HL-60/S4 treated with retinoic acid at 250 ng/mL for 4 days and 3 days (cell line): ENCODE measurements around the gene BABAM1.
"Not testable (repeated sequence)": the region's sequence is repeated elsewhere in the genome, so short reads cannot be mapped to it uniquely, and the experiment has no call there.

Experiments
- in situ Hi-C: fragments of 300-500 bp; cut with MboI; formaldehyde crosslinking; loops from 2 replicates; pipeline ENCODE4 v1.7.0; 2022; ENCODE audit warnings: low sequenced_read_pairs

Gene BABAM1

DNA sequence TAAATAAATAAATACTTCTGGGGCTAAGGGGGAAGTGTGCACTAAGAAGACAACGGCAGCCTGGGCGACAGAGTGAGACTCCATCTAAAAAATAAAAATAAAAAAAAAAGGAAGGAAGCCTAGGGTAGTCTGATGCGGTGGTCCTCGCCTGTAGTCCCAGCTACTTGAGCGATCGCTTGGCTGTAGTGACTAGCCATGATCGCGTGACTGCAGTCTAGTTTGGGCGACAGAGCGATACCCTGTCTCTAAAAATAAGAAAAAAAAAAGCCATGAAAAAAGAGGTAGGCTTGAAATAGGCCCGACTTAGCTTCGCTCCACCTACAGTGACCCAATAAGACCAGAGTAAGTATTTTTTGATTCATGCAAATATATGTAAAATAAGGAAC, 661 bp upstream of the BABAM1 start:
- in situ Hi-C loops, result no loop called here

DNA sequence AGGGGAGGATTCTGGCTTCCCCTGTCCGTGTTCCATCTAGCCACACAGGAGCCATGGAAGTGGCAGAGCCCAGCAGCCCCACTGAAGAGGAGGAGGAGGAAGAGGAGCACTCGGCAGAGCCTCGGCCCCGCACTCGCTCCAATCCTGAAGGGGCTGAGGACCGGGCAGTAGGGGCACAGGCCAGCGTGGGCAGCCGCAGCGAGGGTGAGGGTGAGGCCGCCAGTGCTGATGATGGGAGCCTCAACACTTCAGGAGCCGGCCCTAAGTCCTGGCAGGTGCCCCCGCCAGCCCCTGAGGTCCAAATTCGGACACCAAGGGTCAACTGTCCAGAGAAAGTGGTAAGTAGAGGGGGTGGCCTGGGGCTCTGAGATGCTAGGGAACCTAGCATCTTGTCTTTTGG, 1.5 kb downstream of the BABAM1 start:
- in situ Hi-C loops, result no loop called here

DNA sequence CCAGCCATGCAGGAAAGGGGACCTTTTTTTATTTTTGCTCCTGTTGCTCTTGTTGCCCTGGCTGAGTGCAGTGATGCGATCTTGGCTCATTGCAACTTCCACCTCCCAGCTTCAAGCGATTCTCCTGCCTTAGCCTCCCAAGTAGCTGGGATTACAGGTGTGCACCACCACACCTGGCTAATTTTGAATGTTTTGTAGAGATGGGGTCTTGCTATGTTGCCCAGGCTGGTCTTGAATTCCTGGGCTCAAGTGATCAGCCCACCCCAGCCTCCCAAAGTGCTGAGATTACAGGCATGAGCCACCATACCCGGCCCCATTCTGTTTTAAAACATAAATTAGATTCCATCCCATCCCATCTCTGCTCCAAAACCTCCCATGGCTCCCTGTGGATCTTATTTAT, 7.6 kb downstream of the BABAM1 start:
- in situ Hi-C loops, result not testable (repeated sequence)

DNA sequence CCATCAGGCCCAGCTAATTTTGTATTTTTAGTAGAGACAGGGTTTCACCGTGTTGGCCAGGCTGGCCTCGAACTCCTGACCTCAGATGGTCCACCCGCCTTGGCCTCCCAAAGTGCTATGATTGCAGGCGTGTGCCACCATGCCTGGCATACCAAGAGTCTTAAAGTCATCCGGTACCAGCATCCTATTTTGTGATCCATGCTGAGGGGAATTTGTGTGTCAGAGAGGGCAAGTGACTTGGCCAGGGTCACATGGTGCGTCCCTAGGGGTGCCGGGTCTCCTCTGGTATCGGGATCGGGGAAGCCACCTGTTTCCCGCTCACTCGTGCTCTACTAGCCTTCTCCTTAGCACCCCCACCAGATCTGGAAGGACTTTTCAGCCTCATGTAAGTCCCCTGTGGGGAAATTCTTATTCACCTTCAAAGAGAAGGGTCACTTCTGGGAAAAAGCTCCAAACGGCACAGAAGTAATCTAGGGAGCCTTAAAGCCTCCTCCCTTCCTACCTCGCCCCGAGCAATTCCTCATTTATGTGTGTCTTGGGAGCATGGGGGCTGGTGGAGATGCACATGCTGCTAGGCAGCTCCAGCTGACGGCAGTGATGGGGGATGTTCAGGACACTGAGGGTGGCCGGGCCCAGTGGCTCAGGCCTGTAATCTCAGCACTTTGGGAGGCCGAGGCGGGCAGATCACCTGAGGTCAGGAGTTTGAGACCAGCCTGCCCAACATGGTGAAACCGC, 8.4 kb downstream of the BABAM1 start:
- in situ Hi-C loops, result no loop called here

DNA sequence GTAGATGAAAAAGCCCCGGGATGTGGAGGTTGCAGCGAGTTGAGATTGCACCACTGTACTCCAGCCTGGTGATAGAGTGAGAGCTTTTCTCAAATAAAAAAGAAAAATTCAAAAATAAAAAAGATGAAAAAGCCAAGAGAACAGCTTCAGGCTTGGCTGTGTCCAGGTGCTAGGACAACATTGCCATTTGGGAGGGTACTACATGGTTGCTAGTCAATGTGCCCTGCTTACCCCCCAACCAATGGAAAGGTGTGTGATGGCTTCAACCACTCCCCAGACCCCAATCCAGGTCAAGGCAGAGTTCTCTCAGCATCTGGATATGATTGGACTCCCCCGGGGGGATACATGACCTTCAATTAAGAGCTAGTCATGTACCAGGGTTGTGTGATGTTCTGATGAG, 12.2 kb downstream of the BABAM1 start:
- in situ Hi-C loops, result no loop called here

DNA sequence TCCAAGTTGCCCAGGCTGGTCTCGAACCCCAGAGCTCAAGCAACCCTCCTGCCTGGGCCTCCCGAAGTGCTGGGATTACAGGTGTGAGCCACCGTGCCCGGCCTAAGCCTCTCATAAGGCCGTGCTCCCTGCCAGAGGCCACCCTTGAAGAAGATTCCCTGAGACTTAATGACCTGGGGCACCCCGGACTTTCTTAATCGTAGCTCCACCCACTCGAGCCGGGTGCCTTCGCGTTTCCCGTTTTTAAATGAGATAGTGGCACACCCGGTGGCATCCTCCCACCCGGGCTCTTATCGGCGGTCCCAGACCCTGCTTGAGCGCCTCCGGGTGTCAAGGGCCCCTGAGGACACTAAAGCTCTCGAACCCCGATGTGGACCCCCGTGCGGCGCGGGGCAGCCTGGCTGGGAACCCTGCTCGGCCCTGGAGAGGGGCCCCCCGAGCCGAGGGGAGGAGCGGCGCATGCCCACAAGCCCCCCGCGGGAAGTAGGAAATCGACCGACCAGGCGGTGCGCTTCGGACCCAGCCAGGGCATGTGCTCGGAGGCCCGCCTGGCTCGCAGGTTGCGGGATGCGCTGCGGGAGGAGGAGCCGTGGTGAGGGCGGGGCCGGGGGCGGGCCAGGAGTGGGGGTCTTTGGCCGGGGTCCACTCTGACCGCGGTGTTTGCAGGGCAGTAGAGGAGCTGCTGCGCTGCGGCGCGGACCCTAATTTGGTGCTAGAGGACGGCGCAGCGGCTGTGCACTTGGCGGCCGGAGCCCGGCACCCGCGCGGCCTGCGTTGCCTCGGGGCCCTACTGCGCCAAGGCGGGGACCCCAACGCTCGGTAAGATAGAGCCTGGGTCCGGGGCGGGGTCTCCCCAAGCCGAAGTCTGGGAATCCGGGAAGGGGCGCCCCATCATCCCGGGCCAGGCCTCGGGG, 14.4 kb downstream of the BABAM1 start, which contains the start of gene ANKLE1:
TSS of gene ANKLE1 (plus strand) at position 511 of the 914 bp plus-strand sequence. CDS start at position 531, 20 bp downstream.
- in situ Hi-C loops, result loop anchor here (10.0 kb wide), 1 partner anchor 207 kb away; the partner anchor contains the start of genes HAUS8 and MYO9B

DNA sequence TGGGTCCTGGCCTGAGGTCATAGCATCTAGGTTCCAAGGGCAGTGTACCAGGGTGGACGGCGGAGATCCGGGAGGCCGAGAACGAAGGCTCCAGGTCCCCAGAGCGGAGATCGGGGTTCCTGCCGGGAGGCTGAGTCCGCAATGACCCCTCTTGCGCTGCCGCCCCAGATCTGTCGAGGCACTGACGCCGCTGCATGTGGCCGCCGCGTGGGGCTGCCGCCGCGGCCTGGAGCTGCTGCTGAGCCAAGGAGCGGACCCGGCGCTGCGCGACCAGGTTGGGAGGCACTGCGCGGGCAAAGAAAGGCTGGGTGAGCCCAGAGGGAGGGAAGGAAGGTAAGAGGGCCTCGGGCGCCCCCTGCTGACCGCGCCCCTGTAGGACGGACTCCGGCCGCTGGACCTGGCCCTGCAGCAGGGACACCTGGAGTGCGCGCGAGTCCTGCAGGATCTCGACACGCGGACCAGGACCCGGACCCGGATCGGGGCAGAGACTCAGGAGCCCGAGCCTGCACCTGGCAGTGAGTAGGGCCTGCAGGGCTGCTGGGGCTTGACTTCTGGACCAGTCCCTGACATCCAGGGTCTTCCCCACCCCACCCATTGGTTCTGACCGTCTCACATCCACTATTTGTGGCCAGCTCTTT, 15.4 kb downstream of the BABAM1 start:
- in situ Hi-C loops, result loop anchor here (10.0 kb wide), 1 partner anchor 208 kb away; the partner anchor contains the start of genes HAUS8 and MYO9B

DNA sequence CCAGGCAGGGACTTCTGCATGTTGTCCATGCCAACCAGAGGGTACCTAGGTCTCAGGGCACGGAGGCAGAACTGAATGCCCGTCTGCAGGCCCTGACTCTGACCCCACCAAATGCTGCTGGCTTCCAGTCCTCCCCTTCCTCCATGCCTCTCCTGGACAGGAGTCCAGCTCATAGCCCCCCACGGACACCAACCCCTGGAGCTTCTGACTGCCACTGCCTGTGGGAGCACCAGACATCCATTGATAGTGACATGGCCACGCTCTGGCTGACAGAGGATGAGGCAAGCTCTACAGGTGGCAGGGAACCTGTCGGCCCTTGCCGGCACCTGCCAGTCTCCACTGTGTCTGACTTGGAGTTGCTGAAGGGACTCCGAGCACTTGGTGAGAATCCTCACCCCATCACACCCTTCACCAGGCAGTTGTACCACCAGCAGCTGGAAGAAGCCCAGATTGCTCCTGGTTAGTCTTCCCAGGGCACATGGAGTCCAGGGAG, 16.3 kb downstream of the BABAM1 start:
- in situ Hi-C loops, result loop anchor here (10.0 kb wide), 1 partner anchor 209 kb away; the partner anchor contains the start of genes HAUS8 and MYO9B

DNA sequence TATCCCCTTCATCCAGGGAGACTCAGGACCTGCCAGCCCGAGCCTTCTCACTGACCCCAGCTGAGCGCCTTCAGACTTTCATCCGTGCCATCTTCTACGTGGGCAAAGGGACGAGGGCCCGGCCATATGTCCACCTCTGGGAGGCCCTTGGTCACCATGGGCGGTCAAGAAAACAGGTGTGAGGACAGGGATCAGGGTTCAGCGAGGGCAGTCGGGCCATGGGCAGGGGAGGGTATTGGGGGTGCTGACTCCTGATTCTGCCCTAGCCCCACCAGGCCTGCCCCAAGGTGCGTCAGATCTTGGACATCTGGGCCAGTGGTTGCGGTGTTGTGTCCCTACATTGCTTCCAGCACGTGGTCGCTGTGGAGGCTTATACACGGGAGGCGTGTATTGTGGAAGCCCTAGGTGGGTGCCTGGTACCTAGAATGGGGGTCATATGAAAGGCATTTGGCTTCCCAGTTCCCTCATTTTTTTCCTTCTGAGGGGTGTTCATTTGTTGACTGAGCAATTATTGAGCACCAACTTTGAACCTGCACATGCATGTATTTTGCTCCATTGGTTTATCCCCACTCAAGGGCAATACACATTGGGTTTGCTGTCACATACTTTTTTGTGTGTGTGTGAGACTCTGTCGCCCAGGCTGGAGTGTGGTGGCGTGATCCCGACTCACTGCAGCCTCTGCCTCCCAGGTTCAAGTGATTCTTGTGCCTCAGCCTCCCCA, 18.3 kb downstream of the BABAM1 start:
- in situ Hi-C loops, result loop anchor here (10.0 kb wide), 1 partner anchor 211 kb away; the partner anchor contains the start of genes HAUS8 and MYO9B

DNA sequence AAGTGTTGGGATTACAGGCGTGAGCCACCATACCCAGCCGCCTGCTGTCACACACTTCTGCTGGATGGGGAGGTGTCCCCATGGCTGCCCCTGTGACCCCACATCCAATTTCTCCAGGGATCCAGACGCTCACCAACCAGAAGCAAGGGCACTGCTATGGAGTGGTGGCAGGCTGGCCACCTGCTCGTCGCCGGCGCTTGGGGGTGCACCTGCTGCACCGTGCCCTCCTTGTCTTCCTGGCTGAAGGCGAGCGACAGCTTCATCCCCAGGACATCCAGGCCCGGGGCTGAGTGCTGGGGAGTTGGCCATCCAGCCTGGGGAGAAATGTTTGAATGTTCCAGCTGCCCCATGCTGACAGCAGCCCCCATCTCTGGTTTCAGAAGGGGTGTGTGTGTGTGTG, 19.0 kb downstream of the BABAM1 start:
- in situ Hi-C loops, result loop anchor here (10.0 kb wide), 1 partner anchor 211 kb away; the partner anchor contains the start of genes HAUS8 and MYO9B

DNA sequence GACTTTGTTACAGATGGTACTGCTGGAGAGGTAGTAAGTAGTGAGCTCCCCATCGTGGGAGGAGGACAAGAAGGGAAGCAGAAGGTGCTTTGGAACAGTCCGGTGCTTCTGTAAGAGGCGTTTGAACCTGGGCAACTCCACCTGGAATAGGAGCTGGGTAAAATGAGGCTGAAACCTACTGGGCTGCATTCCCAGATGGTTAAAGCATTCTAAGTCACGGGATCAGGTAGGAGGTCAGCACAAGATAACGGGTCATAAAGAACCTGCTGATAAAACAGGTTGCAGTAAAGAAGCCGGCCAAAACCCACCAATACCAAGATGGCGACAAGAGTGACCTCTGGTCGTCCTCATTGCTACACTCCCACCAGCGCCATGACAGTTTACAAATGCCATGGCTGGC, 19.5 kb downstream of the BABAM1 start:
- in situ Hi-C loops, result loop anchor here (10.0 kb wide), 1 partner anchor 212 kb away; the partner anchor contains the start of genes HAUS8 and MYO9B

DNA sequence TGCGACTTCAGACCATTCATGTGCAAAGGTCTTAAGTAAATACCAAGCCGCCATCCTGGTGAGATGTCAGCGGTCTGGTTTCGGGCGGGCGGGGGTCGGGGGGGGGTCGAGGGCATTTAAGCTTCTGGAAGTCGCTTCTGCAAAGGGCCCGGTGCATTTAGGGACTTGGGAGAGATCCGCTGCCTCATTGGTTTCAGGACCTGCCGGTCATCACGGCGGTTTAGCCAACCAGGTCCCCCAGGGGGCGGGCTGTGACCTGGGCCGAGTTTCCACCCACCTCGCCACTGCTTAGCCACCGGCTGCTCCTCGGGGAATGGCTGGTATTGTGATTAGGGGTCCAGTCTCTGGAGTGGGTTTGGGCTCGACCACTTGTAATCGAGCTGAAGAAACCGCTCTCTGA, 22.2 kb downstream of the BABAM1 start:
- in situ Hi-C loops, result loop anchor here (10.0 kb wide), 1 partner anchor 215 kb away; the partner anchor contains the start of genes HAUS8 and MYO9B

DNA sequence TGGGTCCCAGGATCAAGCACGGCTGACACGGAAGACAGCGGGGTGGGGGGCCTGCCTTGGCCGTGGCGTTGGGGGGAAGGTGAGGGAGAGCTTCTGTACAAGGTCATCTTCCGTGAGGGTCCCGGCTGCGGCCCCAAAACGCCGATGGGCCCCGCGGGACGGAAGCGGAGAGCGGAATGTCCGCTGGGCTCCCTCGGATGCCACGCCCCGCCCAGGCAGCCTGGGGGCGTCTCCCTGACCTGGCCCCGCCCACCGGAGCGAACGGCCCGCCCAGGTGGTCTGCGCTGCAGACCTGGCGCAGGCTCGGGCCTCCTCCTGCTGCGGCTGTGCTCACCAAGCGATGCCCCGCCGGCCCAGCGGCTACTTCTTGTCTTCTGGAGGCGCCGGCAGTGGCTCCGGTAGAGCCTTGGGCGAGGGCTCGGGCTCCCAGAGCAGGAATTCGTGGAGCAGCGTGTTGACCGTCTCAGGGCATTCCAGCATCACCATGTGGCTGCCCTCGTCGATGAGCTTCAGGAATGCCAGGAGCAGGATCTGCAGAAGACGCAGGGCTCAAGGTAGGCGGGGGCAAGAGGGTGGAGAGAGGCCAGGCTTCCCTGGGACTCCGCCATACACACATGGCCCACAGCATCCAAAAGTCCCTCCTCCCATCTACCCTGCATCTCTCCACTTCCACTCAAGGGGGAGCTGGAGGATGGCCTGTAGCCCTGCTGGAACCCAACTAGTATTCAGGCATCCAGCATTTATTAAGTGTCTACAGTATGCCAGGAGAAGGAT, 25.2 kb downstream of the BABAM1 start:
- in situ Hi-C loops, result no loop called here

DNA sequence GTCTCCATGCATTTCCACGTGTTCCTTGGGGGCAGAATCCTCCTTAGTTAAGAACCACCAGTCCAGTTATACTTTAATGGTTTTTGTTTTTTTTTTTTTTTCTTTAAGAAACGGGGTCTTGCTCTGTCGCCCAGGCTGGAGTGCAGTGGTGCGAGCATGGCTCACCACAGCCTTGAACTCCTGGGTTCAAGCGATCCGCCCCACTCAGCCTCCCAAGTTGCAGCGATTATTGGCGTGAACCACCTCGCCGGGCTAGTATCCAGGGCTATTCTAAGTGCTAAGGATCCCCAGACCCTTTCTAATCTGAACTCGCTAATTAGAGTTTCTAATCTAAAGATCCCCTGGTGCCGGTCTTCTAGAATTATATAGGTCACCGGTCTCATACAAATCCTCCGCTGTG, 26.4 kb downstream of the BABAM1 start:
- in situ Hi-C loops, result no loop called here

DNA sequence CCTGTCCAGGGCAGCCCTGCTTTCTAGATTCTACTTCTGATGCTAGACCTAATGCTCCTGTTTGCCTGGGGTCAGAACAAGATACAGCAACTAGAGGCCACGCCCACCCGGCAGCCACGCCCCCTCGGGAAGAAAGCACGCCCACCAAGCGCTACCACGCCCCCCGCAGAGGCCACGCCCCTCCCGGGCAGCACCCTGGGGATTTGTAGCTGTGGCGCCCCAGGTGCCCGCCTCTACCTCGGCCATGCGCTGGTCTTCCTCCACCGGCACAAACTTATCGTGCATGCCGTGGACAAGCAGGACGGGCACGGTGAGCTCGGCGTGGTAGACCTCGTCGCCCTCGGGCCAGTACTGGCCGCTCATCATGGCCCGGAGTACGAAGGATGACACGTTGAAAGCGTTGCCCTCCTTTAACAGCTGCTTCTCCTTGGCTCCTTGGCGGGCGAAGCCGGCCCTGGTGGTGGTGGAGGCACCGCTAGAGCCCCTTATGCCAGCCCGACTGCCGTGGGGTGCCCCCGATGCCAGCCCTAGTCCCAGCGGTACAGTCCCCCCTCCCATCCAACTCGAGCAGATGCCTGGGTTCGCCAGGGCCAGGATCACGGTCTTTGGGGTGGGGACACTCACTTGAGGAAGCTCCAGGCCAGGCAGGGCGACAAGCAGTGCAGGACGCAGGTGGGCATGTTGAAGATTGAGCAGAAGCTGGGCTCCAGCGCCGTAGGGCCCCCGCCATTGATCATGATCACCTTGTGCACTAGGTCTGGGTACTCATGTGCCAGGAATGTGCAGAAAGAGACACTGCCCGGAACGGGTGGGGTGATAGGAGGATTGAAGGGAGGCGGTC, 27.0 kb downstream of the BABAM1 start:
- in situ Hi-C loops, result no loop called here

DNA sequence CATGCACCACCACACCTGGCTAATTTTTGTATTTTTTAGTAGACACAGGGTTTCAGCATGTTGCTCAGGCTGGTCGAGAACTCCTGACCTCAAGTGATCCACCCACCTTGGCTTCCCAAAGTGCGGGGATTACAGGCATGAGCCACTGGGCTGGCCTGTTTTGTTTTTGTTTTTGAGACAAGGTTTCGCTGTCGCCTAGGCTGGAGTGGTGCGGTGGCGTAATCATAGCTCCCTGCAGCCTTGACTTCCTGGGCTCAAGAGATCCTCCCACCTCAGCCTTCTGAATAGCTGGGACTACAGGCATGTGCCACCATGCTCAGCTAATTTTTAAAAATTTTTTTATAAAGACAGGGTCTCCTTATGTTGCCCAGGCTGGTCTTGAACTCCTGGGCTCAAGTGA, 28.3 kb downstream of the BABAM1 start:
- in situ Hi-C loops, result not testable (repeated sequence)

DNA sequence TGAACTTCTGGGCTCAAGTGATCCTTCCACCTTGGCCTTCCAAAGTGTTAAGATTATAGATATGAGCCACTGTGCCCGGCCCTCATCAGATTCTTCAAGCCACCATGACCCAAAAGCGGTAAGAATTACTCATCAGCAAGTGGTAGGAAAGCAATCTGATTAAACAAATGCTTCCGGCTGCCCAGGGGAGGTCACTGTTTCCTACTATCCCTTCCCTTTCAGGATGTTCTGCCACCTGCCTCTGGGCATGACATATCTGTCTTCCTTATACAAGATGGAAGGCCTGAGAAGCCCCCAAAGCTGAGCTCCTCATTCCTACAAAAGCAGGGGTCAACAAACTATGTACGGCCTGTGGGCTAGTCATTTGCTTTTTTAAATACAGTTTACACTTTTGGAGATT, 29.0 kb downstream of the BABAM1 start:
- in situ Hi-C loops, result no loop called here

DNA sequence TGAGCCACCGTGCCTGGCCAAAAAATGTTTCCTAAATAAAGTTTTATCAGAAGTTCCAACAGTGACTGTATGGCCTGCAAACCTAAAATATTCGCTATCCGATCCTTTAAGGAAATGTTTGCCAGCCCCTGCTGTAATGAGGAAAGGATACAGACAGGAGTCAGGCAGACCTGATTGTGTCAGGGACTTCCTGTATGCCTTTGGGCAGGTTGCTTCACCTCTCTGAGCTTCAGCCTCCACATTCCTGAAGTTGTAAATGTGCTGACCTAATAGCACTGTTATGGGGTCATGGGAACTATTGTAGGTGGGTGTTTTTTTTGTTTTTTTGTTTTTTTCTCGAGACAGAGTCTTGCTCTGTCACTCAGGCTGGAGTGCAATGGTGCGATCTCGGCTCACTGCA, 29.7 kb downstream of the BABAM1 start:
- in situ Hi-C loops, result no loop called here
